ENCODE data around the gene TAOK1.
A peak's percentile ranks its signal among the peaks of the same experiment; 100 is the strongest.

The TAOK1 gene

GRCh38 chr17:29577385-29578211 lies 187.4 kb downstream of the TAOK1 start:
- 91 to 92% methylated on average over 19 to 20 of the region's 22 CpGs for WGBS, 2 experiments (ENCODE audit: insufficient coverage in 2 of 2)
- H3K27ac ChIP-seq (ENCODE audit: low read depth, low read length, severe bottlenecking) = no peak overlapping the region
- no peaks in the 10 kb centered on the region for H3K4me1 ChIP-seq (ENCODE audit: control insufficient read depth, insufficient read depth, low read length, poor library complexity, severe bottlenecking)
- peaks cover 91% of the 10 kb centered on the region for H3K36me3 ChIP-seq (ENCODE audit: control insufficient read depth, insufficient read depth, low read length)
- no peaks in the 10 kb centered on the region for H3K9me3 ChIP-seq (ENCODE audit: control insufficient read depth, low read length)
- no peak overlapping the region for H3K4me3 ChIP-seq (ENCODE audit: extremely low read depth, insufficient read depth, low read length, poor library complexity, severe bottlenecking)

GRCh38 chr17:29578626-29579485 lies 188.7 kb downstream of the TAOK1 start:
- WGBS, 2 experiments (ENCODE audit: insufficient coverage in 2 of 2) = 93 to 96% methylated on average over 11 to 13 of the region's 14 CpGs
- H3K36me3 ChIP-seq (ENCODE audit: control insufficient read depth, insufficient read depth, low read length) = peaks cover 92% of the 10 kb centered on the region
- H3K9me3 ChIP-seq (ENCODE audit: control insufficient read depth, low read length) = no peaks in the 10 kb centered on the region
- H3K4me1 ChIP-seq (ENCODE audit: control insufficient read depth, insufficient read depth, low read length, poor library complexity, severe bottlenecking) = no peaks in the 10 kb centered on the region
- H3K27ac ChIP-seq (ENCODE audit: low read depth, low read length, severe bottlenecking) = no peak overlapping the region
- H3K4me3 ChIP-seq (ENCODE audit: extremely low read depth, insufficient read depth, low read length, poor library complexity, severe bottlenecking) = no peak overlapping the region

- Histone ChIP-seq H3K36me3 (ENCODE audit: control insufficient read depth, insufficient read depth, low read length) (peaks cover 83% of the 10 kb centered on the region), H3K9me3 (ENCODE audit: control insufficient read depth, low read length) (no peaks in the 10 kb centered on the region), H3K4me1 (ENCODE audit: control insufficient read depth, insufficient read depth, low read length, poor library complexity, severe bottlenecking) (peaks cover 10% of the 10 kb centered on the region), H3K27ac (ENCODE audit: low read depth, low read length, severe bottlenecking) (no peak overlapping the region), H3K4me3 (ENCODE audit: extremely low read depth, insufficient read depth, low read length, poor library complexity, severe bottlenecking) (no peak overlapping the region)
- 75 to 77% methylated on average over 10 to 12 of the region's 15 CpGs for WGBS, 2 experiments (ENCODE audit: insufficient coverage in 2 of 2)
These were observed 190.0 kb downstream of the TAOK1 start for GRCh38 chr17:29579866-29580771.

GRCh38 chr17:29581583-29582253 lies 191.6 kb downstream of the TAOK1 start:
- no peaks in the 10 kb centered on the region for H3K9me3 ChIP-seq (ENCODE audit: control insufficient read depth, low read length)
- peaks cover 67% of the 10 kb centered on the region for H3K36me3 ChIP-seq (ENCODE audit: control insufficient read depth, insufficient read depth, low read length)
- no peak overlapping the region for H3K27ac ChIP-seq (ENCODE audit: low read depth, low read length, severe bottlenecking)
- WGBS, 2 experiments (ENCODE audit: insufficient coverage in 2 of 2) = 96 to 98% methylated on average over 6 to 14 of the region's 20 CpGs
- no peak overlapping the region for H3K4me3 ChIP-seq (ENCODE audit: extremely low read depth, insufficient read depth, low read length, poor library complexity, severe bottlenecking)
- peaks cover 22% of the 10 kb centered on the region for H3K4me1 ChIP-seq (ENCODE audit: control insufficient read depth, insufficient read depth, low read length, poor library complexity, severe bottlenecking)

GRCh38 chr17:29582254-29582765 lies 192.1 kb downstream of the TAOK1 start:
- 87 to 93% methylated on average over 7 to 8 of the region's 10 CpGs for WGBS, 2 experiments (ENCODE audit: insufficient coverage in 2 of 2)
- no peak overlapping the region for H3K4me3 ChIP-seq (ENCODE audit: extremely low read depth, insufficient read depth, low read length, poor library complexity, severe bottlenecking)
- peaks cover 26% of the 10 kb centered on the region for H3K4me1 ChIP-seq (ENCODE audit: control insufficient read depth, insufficient read depth, low read length, poor library complexity, severe bottlenecking)
- H3K9me3 ChIP-seq (ENCODE audit: control insufficient read depth, low read length) = no peaks in the 10 kb centered on the region
- peaks cover 66% of the 10 kb centered on the region for H3K36me3 ChIP-seq (ENCODE audit: control insufficient read depth, insufficient read depth, low read length)
- no peak overlapping the region for H3K27ac ChIP-seq (ENCODE audit: low read depth, low read length, severe bottlenecking)

GRCh38 chr17:29582772-29583171 lies 192.6 kb downstream of the TAOK1 start:
- Histone ChIP-seq H3K9me3 (ENCODE audit: control insufficient read depth, low read length) (no peaks in the 10 kb centered on the region), H3K27ac (ENCODE audit: low read depth, low read length, severe bottlenecking) (no peak overlapping the region), H3K4me1 (ENCODE audit: control insufficient read depth, insufficient read depth, low read length, poor library complexity, severe bottlenecking) (peaks cover 31% of the 10 kb centered on the region), H3K36me3 (ENCODE audit: control insufficient read depth, insufficient read depth, low read length) (peaks cover 65% of the 10 kb centered on the region), H3K4me3 (ENCODE audit: extremely low read depth, insufficient read depth, low read length, poor library complexity, severe bottlenecking) (no peak overlapping the region)
- WGBS, 2 experiments (ENCODE audit: insufficient coverage in 2 of 2) = 94 to 98% methylated on average over 12 to 13 of the region's 13 CpGs

GRCh38 chr17:29583324-29584248 lies 193.4 kb downstream of the TAOK1 start:
- H3K4me1 ChIP-seq (ENCODE audit: control insufficient read depth, insufficient read depth, low read length, poor library complexity, severe bottlenecking) = peaks cover 36% of the 10 kb centered on the region
- WGBS, 2 experiments (ENCODE audit: insufficient coverage in 2 of 2) = 93 to 97% methylated on average over 11 to 12 of the region's 16 CpGs
- no peak overlapping the region for H3K27ac ChIP-seq (ENCODE audit: low read depth, low read length, severe bottlenecking)

GRCh38 chr17:29584452-29585079 lies 194.4 kb downstream of the TAOK1 start:
- H3K4me3 ChIP-seq (ENCODE audit: extremely low read depth, insufficient read depth, low read length, poor library complexity, severe bottlenecking) = no peak overlapping the region
- peak overlapping the region; percentile 76 for H3K27ac ChIP-seq (ENCODE audit: low read depth, low read length, severe bottlenecking)
- H3K9me3 ChIP-seq (ENCODE audit: control insufficient read depth, low read length) = no peaks in the 10 kb centered on the region
- WGBS, 2 experiments (ENCODE audit: insufficient coverage in 2 of 2) = 59 to 61% methylated on average over 5 of the region's 12 CpGs
- peaks cover 36% of the 10 kb centered on the region for H3K4me1 ChIP-seq (ENCODE audit: control insufficient read depth, insufficient read depth, low read length, poor library complexity, severe bottlenecking)
- H3K36me3 ChIP-seq (ENCODE audit: control insufficient read depth, insufficient read depth, low read length) = peaks cover 49% of the 10 kb centered on the region

More at GRCh38 chr17:29583324-29584248, 193.4 kb downstream of the TAOK1 start:
- Histone ChIP-seq H3K9me3 (ENCODE audit: control insufficient read depth, low read length) (no peaks in the 10 kb centered on the region), H3K4me3 (ENCODE audit: extremely low read depth, insufficient read depth, low read length, poor library complexity, severe bottlenecking) (no peak overlapping the region), H3K36me3 (ENCODE audit: control insufficient read depth, insufficient read depth, low read length) (peaks cover 58% of the 10 kb centered on the region)

All from mesodermal cell (in vitro differentiated cells).